ENCODE measurements around the gene SYCE1.

Gene SYCE1

GRCh38 chr10:133509700-133510099 lies 55.7 kb downstream of the SYCE1 start:
- H2BK12ac ChIP-seq (ENCODE audit: low read length in 2 of 2), result no peak overlapping the region
- H2AFZ ChIP-seq (ENCODE audit: low read depth, low read length), result no peak overlapping the region
- DNase-seq, result no peak
- no peak overlapping the region for H2BK15ac ChIP-seq (ENCODE audit: low read depth, poor library complexity, severe bottlenecking)
- H3K23ac ChIP-seq (ENCODE audit: low read length in 2 of 2), result no peak overlapping the region
- no peak overlapping the region for H2BK5ac ChIP-seq (ENCODE audit: low read depth, low read length, poor library complexity, severe bottlenecking)
- no peak overlapping the region for H2BK120ac ChIP-seq (ENCODE audit: low read depth, low read length)
- no peak overlapping the region for H3K14ac ChIP-seq (ENCODE audit: low read length in 2 of 2)
- no peaks in the 10 kb centered on the region for H3K27me3 ChIP-seq (ENCODE audit: control insufficient read depth in 1 of 2, insufficient read depth in 1 of 2, low read length in 2 of 2)
- peaks cover 7% of the 10 kb centered on the region for H3K9me3 ChIP-seq (ENCODE audit: control insufficient read depth, low read length)
- no peak overlapping the region for H3K4ac ChIP-seq (ENCODE audit: low read depth in 1 of 2, low read length in 2 of 2)
- H4K91ac ChIP-seq (ENCODE audit: low read length), result no peak overlapping the region
- no peaks in the 10 kb centered on the region for H3K4me1 ChIP-seq (ENCODE audit: control insufficient read depth, insufficient read depth, low read depth, low read length)
- 100% methylated on average over 1 of the region's 4 CpGs for WGBS
- no peak overlapping the region for H3K4me2 ChIP-seq (ENCODE audit: low read length, poor library complexity, severe bottlenecking)
- no peak overlapping the region for H3K9ac ChIP-seq (ENCODE audit: low read length)
- no peak overlapping the region for H3K27ac ChIP-seq (ENCODE audit: low read length, poor library complexity, severe bottlenecking)
- no peak overlapping the region for H3K18ac ChIP-seq (ENCODE audit: low read depth in 1 of 2, low read length in 2 of 2)
- H3K79me1 ChIP-seq (replicated peaks; ENCODE audit: low read length, poor library complexity, severe bottlenecking), result no peaks in the 10 kb centered on the region
- H4K8ac ChIP-seq (ENCODE audit: low read length), result no peak overlapping the region
- no peaks in the 10 kb centered on the region for H3K36me3 ChIP-seq (ENCODE audit: control insufficient read depth in 1 of 2, insufficient read depth in 2 of 2, low read depth in 1 of 2, low read length in 2 of 2)
- H2AK5ac ChIP-seq (ENCODE audit: low read length, severe bottlenecking), result no peak overlapping the region
- no peak overlapping the region for H3K4me3 ChIP-seq (ENCODE audit: insufficient read depth in 1 of 2, low read depth in 1 of 2, low read length in 2 of 2)
